HG03064 (cell line): ENCODE measurements around the gene RNPS1.
A peak's percentile ranks its signal among the peaks of the same experiment; 100 is the strongest.
"Not testable (repeated sequence)": the region's sequence is repeated elsewhere in the genome, so short reads cannot be mapped to it uniquely, and the experiment has no call there.

Experiments
- ATAC-seq: cut with Tn5 transposase; IDR thresholded peaks from one replicate; pipeline ENCODE4 v1.9.1; 2021; ENCODE audit warnings: low read depth; ENCODE audit not compliant: unreplicated experiment

Gene RNPS1

GRCh38 chr16:2282866-2283555 is 15.1 kb upstream of the RNPS1 start:
- no peak for ATAC-seq

DNA sequence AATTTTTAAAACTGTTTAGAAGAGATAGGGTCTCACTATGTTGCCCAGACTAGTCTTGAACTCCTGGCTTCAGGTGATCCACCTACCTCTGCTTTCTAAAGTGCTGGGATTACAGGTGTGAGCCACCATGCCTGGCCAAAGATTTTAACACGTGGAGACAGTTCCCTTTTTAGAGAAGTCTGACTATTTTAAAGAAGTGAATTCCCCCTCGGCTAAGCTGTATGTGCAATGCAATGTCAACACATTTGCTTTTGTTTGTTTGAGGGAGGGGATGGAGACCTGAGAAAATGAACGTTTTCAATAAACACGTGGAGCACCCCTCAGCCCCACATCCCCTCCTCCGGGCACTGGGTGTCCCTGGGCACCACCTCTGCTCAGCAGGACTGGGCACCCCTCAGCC is 14.3 kb upstream of the RNPS1 start:
- ATAC-seq: no peak

DNA sequence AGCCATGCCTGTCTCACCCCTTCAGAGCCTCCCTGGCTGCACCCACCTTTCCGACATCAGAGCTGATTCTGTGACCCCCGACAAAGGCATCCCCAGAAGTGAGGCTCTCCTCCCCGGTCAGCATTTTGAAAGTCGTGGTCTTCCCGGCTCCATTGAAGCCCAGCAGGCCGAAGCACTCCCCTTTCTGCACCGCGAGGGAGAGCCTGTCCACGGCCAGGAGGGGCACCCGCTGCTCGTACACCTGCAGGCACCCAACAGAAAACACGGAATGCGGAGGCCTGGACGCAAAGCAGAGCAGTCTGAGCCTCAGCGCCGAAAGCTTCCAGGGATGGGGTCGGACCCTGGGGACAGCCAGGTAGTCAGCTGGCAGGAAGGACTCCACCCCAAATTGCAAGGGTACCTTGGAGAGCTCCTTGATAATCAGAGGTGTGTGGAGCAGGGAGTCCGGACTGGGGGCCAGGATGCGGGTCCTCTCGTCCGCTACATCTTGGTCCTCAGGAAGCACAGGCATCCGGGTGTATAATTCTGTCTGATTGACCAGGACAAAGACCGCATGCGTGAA is 13.1 kb upstream of the RNPS1 start:
- ATAC-seq: no peak

DNA sequence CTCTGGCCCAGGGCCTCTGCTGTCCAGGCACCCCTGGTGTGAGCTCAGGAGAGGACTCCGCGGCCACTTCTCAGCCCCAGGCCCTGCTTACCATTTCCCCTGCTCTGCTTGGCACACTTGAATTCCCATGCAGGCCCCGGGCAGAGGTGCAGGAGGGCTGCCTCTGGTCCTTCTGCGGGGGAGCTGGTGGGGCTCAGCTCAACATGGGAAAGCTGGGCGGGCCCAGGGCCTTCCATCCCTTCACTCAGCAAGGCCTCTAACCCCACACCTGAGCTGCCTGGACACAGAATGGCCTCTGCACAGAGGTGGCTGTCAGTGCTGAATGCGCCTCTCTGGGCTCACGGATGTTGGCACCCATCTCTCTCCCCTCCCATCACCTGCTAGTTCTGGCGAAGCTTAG is 12.5 kb upstream of the RNPS1 start:
- ATAC-seq: no peak

GRCh38 chr16:2278956-2279800 is 11.3 kb upstream of the RNPS1 start:
- ATAC-seq: no peak

DNA sequence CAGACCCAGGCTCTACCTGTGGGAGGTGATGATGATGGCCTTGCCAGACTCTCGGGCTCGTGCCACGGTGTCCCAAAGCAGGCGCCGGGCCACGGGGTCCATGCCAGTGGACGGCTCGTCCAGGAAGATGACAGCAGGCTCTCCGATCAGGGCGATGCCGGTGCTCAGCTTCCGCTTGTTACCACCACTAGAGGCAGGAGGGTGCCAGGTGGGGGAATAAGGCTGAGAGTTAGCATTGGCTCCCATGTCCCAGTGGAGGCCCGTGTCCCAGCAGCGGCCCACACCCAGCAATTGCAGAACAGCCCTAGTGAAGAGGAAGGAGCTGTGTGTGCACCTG is 10.3 kb upstream of the RNPS1 start:
- no peak for ATAC-seq

DNA sequence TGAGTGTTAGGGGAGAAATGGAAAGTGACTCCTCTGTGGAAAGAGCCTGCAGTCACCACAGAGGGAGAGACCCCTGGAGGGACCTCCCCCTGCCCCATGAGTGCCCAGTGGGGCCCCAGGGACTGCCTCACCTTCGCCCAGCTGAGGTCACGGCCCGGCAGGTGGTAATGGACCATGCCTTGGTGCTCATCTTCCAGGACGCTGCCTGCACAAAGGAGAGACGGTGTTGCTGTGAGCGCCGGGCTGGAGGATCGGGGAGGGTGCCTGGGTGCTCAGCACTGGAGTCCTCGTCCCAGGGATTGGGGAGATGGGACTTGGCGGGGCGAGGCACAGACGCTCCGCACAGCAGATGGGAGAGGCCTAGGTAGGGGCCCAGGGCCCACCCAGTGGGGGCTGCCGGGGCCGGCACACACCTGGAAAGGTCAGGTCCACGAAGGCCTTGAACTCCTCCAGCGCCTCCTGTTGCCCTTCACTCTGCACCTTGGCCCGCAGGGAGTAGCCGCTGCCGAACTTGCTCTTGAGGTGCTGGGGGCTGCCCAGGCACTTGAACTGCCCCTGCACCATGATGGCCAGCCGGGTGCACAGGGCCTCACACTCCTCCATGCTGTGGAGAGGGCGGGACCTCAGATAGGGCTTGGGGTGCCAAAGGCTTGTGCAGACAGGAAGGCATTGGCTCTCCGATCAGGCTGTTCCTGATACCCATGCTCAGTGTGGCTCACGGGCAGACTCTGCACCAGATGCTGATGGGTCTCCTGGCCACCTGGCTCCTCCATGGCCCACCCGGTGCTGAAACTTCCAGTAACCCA is 9.7 kb upstream of the RNPS1 start:
- ATAC-seq: no peak

- no peak for ATAC-seq
These were observed 8.7 kb upstream of the RNPS1 start for GRCh38 chr16:2276368-2277195.

GRCh38 chr16:2275476-2276367 is 7.8 kb upstream of the RNPS1 start:
- no peak for ATAC-seq

- ATAC-seq: no peak
These were observed 6.0 kb upstream of the RNPS1 start for GRCh38 chr16:2273931-2274330.

- no peak for ATAC-seq
These were observed 5.6 kb upstream of the RNPS1 start for GRCh38 chr16:2273484-2273883.

DNA sequence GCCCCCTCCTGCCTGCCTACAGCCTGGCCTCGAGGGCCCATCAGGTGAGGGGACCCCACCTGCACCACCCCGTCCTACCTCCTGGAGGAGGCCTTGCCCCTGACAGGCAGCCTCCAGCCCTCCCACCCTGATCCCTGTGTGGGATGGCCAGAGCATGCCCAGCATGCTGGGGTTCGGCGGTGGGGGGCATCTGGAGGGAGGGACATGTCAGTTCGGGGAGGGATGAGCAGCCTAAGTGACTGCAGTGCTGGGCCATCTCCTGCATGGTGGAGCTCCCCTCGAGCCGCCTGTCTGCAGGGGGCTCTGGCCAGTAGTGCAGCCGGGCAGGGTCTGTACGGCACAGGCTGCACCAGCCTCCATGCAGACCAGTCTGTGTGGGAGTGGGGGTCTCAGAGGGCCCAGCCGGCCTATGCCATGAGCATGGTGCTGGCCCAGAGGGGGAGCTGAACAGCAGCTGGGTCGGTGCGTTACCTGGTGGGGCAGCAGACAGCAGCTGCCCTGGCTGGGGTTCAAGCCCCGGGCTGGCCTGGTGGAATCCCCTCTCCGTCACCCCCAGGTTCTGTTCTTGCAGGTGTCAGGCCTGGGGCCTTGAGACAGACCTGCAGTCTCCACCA is 4.0 kb upstream of the RNPS1 start:
- ATAC-seq: no peak

DNA sequence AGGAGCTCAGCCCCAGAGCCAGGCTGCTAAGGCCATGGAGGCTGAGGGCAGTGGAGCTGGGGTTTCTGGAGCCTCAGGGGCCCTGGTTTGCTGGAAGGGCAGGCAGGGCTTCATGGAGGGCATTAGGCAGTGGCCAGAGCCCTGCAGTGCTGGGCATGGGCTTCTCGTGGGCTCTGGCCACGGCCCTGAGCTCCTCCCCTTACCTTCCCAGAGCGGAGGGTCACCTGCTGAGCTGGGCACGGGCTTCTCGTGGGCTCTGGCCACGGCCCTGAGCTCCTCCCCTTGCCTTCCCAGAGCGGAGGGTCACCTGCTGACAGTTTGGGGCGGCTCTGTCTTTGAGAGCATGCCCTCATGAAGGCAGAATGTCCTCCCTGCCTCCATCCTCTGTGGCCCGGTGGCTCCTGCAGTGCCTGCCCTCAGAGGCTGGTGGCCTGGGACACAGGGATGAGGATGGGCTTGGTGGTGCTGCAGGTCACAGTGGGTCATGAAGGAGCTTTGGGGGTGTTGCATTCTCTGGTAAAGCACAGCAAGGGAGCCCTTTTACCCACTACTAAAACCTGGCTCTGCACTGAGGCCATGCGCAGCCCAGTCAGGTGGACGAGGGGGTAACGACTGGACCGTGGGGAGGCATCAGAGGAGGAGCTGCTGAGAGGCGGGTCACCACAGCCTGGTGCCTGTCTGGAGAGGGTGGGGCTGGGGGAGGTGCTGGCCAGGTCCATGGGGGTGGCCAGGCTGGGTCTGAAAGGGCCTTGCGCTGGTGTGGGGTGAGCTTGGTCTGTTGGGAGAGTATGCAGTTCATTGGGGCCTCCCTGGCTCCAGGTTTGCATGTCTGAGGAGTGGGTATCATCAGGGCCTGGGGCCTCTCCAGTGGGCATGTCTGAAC is 2.9 kb upstream of the RNPS1 start:
- ATAC-seq: no peak

DNA sequence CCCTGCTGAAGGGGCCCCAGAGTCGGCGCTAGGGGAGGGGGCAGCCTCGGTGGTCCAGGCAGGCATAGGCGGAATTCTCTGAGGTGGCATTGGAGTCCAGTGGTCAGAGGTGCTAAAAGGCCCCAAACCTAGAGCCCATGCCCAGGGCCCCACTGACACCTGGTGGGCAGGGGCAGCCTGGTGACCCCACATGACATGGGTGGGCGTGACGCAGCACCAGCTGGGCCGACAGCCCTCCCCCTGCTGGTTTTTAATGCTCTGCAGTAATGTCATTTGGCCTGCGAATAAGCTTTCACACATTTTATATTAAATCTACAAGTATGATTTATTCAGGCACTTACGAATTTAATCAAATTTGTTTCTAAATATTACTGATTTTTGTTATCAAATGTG is 2.1 kb upstream of the RNPS1 start:
- ATAC-seq: no peak

DNA sequence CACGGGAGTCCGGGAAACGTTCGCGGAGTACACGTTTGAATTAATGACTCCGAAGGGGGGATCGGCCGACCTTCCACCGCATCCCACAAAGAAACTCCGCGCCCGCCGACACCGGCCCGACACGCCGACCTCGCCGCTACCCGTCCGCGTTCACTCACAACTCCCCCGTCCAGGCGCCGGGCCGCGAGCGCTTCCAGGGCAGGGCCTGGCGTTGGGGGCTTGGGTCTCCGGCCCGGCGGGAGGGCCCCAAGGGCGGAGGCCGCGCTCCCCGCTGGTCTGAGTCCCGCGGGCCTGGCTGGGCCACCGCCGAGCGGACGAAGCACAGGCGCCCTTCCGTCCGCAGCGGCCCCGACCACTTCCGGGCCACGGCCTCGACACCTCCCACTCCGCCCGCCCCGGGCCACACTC is 417 bp downstream of the RNPS1 start:
- ATAC-seq: peak; percentile 35

- ATAC-seq: not testable (repeated sequence)
These were observed 1.0 kb downstream of the RNPS1 start for GRCh38 chr16:2266887-2267286.

- not testable (repeated sequence) for ATAC-seq
These were observed 4.9 kb downstream of the RNPS1 start for GRCh38 chr16:2263026-2263425.

DNA sequence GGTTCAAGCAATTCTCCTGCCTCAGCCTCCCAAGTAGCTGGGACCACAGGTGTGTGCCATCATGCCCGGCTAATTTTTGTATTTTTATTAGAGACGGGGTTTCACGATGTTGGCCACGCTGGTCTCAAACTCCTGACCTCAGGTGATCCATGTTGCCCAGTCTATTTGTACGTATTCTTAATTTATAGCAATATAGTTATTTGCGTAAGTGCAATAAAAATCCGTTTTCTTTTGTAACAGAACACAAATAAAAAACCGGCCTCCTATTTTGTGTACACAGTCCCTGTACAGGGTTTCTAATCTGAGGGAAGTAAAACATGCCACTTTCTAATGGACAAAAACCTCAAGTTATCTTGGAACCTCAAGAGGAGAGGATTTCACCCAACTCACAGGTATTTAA is 7.7 kb downstream of the RNPS1 start:
- no peak for ATAC-seq
